Activated CD8-positive, alpha-beta memory T cell treated with anti-CD3 and anti-CD28 coated beads for 4 hours (primary cell): ENCODE measurements around the gene LIME1.
"Not testable (repeated sequence)": the region's sequence is repeated elsewhere in the genome, so short reads cannot be mapped to it uniquely, and the experiment has no call there.

Source experiments
- DNase-seq, 2 donors: peaks; one replicate each; pipeline ENCODE4 v3.0.0-alpha.2; 2020; ENCODE audit warnings: low read depth in 2 of 2

Gene LIME1

GRCh38 chr20:63773571-63774241 is 37.2 kb downstream of the LIME1 start:
- no peak for DNase-seq

GRCh38 chr20:63774306-63774705 is 37.8 kb downstream of the LIME1 start:
- no peak for DNase-seq

GRCh38 chr20:63775096-63775978 is 38.9 kb downstream of the LIME1 start:
- DNase-seq = no peak

- DNase-seq = not testable (repeated sequence)
Observed at GRCh38 chr20:63776875-63777274, 40.4 kb downstream of the LIME1 start.

- no peak for DNase-seq
Observed at GRCh38 chr20:63777614-63778013, 41.1 kb downstream of the LIME1 start.

GRCh38 chr20:63778034-63778752 is 41.7 kb downstream of the LIME1 start:
- DNase-seq = no peak

- no peak for DNase-seq
Observed at GRCh38 chr20:63778857-63779256, 42.4 kb downstream of the LIME1 start.

- no peak for DNase-seq
Observed at GRCh38 chr20:63781181-63781580, 44.7 kb downstream of the LIME1 start.

GRCh38 chr20:63782051-63782471 is 45.6 kb downstream of the LIME1 start:
- peak in 1 of 2 donors; percentile 34 for DNase-seq

GRCh38 chr20:63782521-63782971 is 46.1 kb downstream of the LIME1 start:
- no peak for DNase-seq

GRCh38 chr20:63783970-63784369 is 47.5 kb downstream of the LIME1 start:
- no peak for DNase-seq

GRCh38 chr20:63785691-63786131 is 49.2 kb downstream of the LIME1 start:
- no peak for DNase-seq

GRCh38 chr20:63787302-63787701 is 50.8 kb downstream of the LIME1 start:
- no peak for DNase-seq

GRCh38 chr20:63787749-63788148 is 51.3 kb downstream of the LIME1 start:
- no peak for DNase-seq
